ENCODE results near the gene SLC6A17. TPM values are rescaled to one million over a fixed set of nuclear protein-coding genes. Genes with fewer than 3 reads are reported as not detected.

Gene SLC6A17
- total RNA-seq, 2 experiments from 2014 or later, result not detected

GRCh38 chr1:110170766-110171733 is 20.8 kb downstream of the SLC6A17 start:
- Mint-ChIP-seq H3K27me3 (peaks cover 6% of the 10 kb centered on the region), H3K4me1 (no peaks in the 10 kb centered on the region), H3K4me3 (no peak overlapping the region), H3K36me3 (ENCODE audit: low read depth) (no peaks in the 10 kb centered on the region), H3K9me3 (no peaks in the 10 kb centered on the region), H3K27ac (no peak overlapping the region)
- ChIA-PET CTCF (no interaction called here), POLR2A (no interaction called here)
- DNase-seq, result no peak

- Mint-ChIP-seq H3K4me1 (no peaks in the 10 kb centered on the region), H3K27me3 (peaks cover 12% of the 10 kb centered on the region), H3K9me3 (no peaks in the 10 kb centered on the region), H3K4me3 (no peak overlapping the region), H3K36me3 (ENCODE audit: low read depth) (no peaks in the 10 kb centered on the region), H3K27ac (no peak overlapping the region)
- CTCF ChIA-PET, result no interaction called here
- POLR2A ChIA-PET, result no interaction called here
- no peak for DNase-seq
These were observed 21.7 kb downstream of the SLC6A17 start for GRCh38 chr1:110172001-110172400.

- peaks cover 14% of the 10 kb centered on the region for H3K27me3 Mint-ChIP-seq
- ChIA-PET POLR2A (no interaction called here), CTCF (no interaction called here)
- no peaks in the 10 kb centered on the region for H3K9me3 Mint-ChIP-seq
- no peak overlapping the region for H3K4me3 Mint-ChIP-seq
- no peak for DNase-seq
- H3K4me1 Mint-ChIP-seq, result no peaks in the 10 kb centered on the region
- no peak overlapping the region for H3K27ac Mint-ChIP-seq
- no peaks in the 10 kb centered on the region for H3K36me3 Mint-ChIP-seq (ENCODE audit: low read depth)
These were observed 23.3 kb downstream of the SLC6A17 start for GRCh38 chr1:110173466-110174105.

- ChIA-PET POLR2A (no interaction called here), CTCF (no interaction called here)
- H3K4me3 Mint-ChIP-seq, result no peak overlapping the region
- H3K9me3 Mint-ChIP-seq, result no peaks in the 10 kb centered on the region
- no peaks in the 10 kb centered on the region for H3K4me1 Mint-ChIP-seq
- H3K27me3 Mint-ChIP-seq, result peaks cover 14% of the 10 kb centered on the region
- no peaks in the 10 kb centered on the region for H3K36me3 Mint-ChIP-seq (ENCODE audit: low read depth)
- H3K27ac Mint-ChIP-seq, result no peak overlapping the region
- DNase-seq, result no peak
These were observed 24.7 kb downstream of the SLC6A17 start for GRCh38 chr1:110174961-110175360.

GRCh38 chr1:110176299-110176956 is 26.1 kb downstream of the SLC6A17 start:
- Mint-ChIP-seq H3K27me3 (peaks cover 14% of the 10 kb centered on the region), H3K36me3 (ENCODE audit: low read depth) (no peaks in the 10 kb centered on the region), H3K4me3 (no peak overlapping the region), H3K27ac (no peak overlapping the region), H3K9me3 (no peaks in the 10 kb centered on the region), H3K4me1 (no peaks in the 10 kb centered on the region)
- DNase-seq, result no peak
- CTCF ChIA-PET, result interaction anchor here (1.3 kb wide), 1 partner anchor 20 kb away, joined by 4 read pairs; no protein-coding TSS in a partner anchor
- POLR2A ChIA-PET, result no interaction called here

GRCh38 chr1:110177775-110178174 is 27.5 kb downstream of the SLC6A17 start:
- H3K4me3 Mint-ChIP-seq, result no peak overlapping the region
- no peaks in the 10 kb centered on the region for H3K36me3 Mint-ChIP-seq (ENCODE audit: low read depth)
- H3K4me1 Mint-ChIP-seq, result no peaks in the 10 kb centered on the region
- CTCF ChIA-PET, result no interaction called here
- H3K9me3 Mint-ChIP-seq, result no peaks in the 10 kb centered on the region
- POLR2A ChIA-PET, result no interaction called here
- peaks cover 14% of the 10 kb centered on the region for H3K27me3 Mint-ChIP-seq
- no peak overlapping the region for H3K27ac Mint-ChIP-seq
- DNase-seq, result no peak

GRCh38 chr1:110183642-110184167 is 33.4 kb downstream of the SLC6A17 start:
- Mint-ChIP-seq H3K27ac (no peak overlapping the region), H3K4me1 (no peaks in the 10 kb centered on the region), H3K9me3 (no peaks in the 10 kb centered on the region), H3K36me3 (ENCODE audit: low read depth) (no peaks in the 10 kb centered on the region), H3K27me3 (peaks cover 25% of the 10 kb centered on the region), H3K4me3 (no peak overlapping the region)
- CTCF ChIA-PET, result no interaction called here
- POLR2A ChIA-PET, result no interaction called here
- DNase-seq, result no peak

- POLR2A ChIA-PET, result no interaction called here
- CTCF ChIA-PET, result no interaction called here
These were observed 34.2 kb downstream of the SLC6A17 start for GRCh38 chr1:110184446-110184845.

GRCh38 chr1:110185181-110185580 is 34.9 kb downstream of the SLC6A17 start:
- DNase-seq, result no peak
- Mint-ChIP-seq H3K4me3 (no peak overlapping the region), H3K4me1 (no peaks in the 10 kb centered on the region), H3K36me3 (ENCODE audit: low read depth) (no peaks in the 10 kb centered on the region), H3K27ac (no peak overlapping the region), H3K9me3 (no peaks in the 10 kb centered on the region), H3K27me3 (peaks cover 32% of the 10 kb centered on the region)
- POLR2A ChIA-PET, result no interaction called here
- CTCF ChIA-PET, result no interaction called here

More at GRCh38 chr1:110184446-110184845, 34.2 kb downstream of the SLC6A17 start:
- Mint-ChIP-seq H3K9me3 (no peaks in the 10 kb centered on the region), H3K36me3 (ENCODE audit: low read depth) (no peaks in the 10 kb centered on the region), H3K27me3 (peaks cover 29% of the 10 kb centered on the region), H3K27ac (no peak overlapping the region), H3K4me3 (no peak overlapping the region), H3K4me1 (no peaks in the 10 kb centered on the region)
- no peak for DNase-seq

GRCh38 chr1:110186558-110186957 is 36.3 kb downstream of the SLC6A17 start:
- ChIA-PET POLR2A (no interaction called here), CTCF (interaction anchor here (0.8 to 2.3 kb wide), 5 partner anchors 10 to 309 kb away, joined by 3 to 6 read pairs (median 3); no protein-coding TSS in a partner anchor)
- peaks cover 35% of the 10 kb centered on the region for H3K27me3 Mint-ChIP-seq
- H3K36me3 Mint-ChIP-seq (ENCODE audit: low read depth), result no peaks in the 10 kb centered on the region
- no peak overlapping the region for H3K4me3 Mint-ChIP-seq
- no peaks in the 10 kb centered on the region for H3K9me3 Mint-ChIP-seq
- H3K27ac Mint-ChIP-seq, result no peak overlapping the region
- no peak for DNase-seq
- H3K4me1 Mint-ChIP-seq, result no peaks in the 10 kb centered on the region

GRCh38 chr1:110187139-110187890 is 37.0 kb downstream of the SLC6A17 start:
- Mint-ChIP-seq H3K36me3 (ENCODE audit: low read depth) (no peaks in the 10 kb centered on the region), H3K27ac (no peak overlapping the region), H3K4me1 (no peaks in the 10 kb centered on the region), H3K9me3 (no peaks in the 10 kb centered on the region), H3K27me3 (peaks cover 35% of the 10 kb centered on the region), H3K4me3 (no peak overlapping the region)
- CTCF ChIA-PET, result interaction anchor here (0.8 to 2.3 kb wide), 5 partner anchors 9 to 309 kb away, joined by 3 to 6 read pairs (median 3); no protein-coding TSS in a partner anchor
- DNase-seq, result no peak
- POLR2A ChIA-PET, result no interaction called here

GRCh38 chr1:110188035-110188618 is 37.8 kb downstream of the SLC6A17 start:
- Mint-ChIP-seq H3K27me3 (peaks cover 35% of the 10 kb centered on the region), H3K27ac (no peak overlapping the region), H3K4me3 (no peak overlapping the region), H3K36me3 (ENCODE audit: low read depth) (no peaks in the 10 kb centered on the region), H3K9me3 (no peaks in the 10 kb centered on the region), H3K4me1 (no peaks in the 10 kb centered on the region)
- ChIA-PET POLR2A (no interaction called here), CTCF (interaction anchor here (0.9 to 2.3 kb wide), 3 partner anchors 9 to 22 kb away, joined by 3 to 6 read pairs (median 3); no protein-coding TSS in a partner anchor)
- DNase-seq, result no peak
